ENCODE measurements around the gene ARL8A. TPM values are rescaled to one million over a fixed set of nuclear protein-coding genes. Genes with fewer than 3 reads are reported as not detected.
"Not testable (repeated sequence)": the region's sequence is repeated elsewhere in the genome, so short reads cannot be mapped to it uniquely, and the experiment has no call there.

The ARL8A gene
- total RNA-seq, 2 donors from 2014 or later = 36.3 to 41.0 TPM

DNA sequence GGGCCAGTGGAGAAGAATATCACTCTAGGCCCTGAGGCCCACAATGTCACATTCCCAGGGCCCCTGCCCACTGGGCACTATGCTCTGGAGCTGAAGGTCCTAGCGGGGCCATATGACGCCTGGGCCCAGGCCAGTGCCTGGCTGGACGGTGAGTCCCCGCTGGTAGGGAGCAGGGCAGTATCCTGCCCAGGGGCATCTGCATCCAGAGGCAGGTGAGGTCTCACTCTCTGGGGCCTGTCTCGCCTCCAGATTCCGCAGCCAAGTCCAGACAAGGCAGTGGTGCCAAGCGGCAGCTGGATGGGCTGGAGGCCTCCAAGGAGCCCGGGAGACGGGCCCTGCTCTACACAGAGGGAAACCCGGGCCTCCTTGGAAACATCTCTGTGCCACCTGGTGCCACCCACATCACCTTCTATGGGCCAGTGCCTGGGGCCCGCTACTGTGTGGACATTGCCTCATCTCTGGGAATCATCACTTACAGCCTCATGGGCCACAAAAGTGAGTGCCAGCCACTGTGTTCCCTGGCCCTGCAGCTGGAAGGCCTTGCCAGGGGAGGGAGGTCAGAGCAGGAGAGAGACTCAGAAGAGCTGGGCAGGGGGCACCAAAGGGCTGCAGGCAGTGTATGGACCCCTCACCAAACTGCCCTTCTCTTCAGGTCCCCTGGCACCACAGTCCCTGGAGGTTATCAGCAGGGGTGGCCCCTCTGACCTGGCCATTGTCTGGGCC lies 26.9 kb upstream of the ARL8A start:
- ATAC-seq (ENCODE audit: insufficient number of reproducible peaks, low FRiP score, low read depth) (no peak), DNase-seq (ENCODE audit: low spot score) (no peak)
- no peaks in the 10 kb centered on the region for H3K4me1 ChIP-seq (ENCODE audit: control insufficient read depth in 1 of 2, low read depth in 2 of 2)
- H3K27me3 ChIP-seq (replicated peaks; ENCODE audit: insufficient read depth) = no peaks in the 10 kb centered on the region
- H3K9me3 ChIP-seq = no peaks in the 10 kb centered on the region
- no peak overlapping the region for H3K4me3 ChIP-seq
- no peak overlapping the region for H3K27ac ChIP-seq
- H3K36me3 ChIP-seq = no peaks in the 10 kb centered on the region
- TF ChIP-seq, protein P1, sequence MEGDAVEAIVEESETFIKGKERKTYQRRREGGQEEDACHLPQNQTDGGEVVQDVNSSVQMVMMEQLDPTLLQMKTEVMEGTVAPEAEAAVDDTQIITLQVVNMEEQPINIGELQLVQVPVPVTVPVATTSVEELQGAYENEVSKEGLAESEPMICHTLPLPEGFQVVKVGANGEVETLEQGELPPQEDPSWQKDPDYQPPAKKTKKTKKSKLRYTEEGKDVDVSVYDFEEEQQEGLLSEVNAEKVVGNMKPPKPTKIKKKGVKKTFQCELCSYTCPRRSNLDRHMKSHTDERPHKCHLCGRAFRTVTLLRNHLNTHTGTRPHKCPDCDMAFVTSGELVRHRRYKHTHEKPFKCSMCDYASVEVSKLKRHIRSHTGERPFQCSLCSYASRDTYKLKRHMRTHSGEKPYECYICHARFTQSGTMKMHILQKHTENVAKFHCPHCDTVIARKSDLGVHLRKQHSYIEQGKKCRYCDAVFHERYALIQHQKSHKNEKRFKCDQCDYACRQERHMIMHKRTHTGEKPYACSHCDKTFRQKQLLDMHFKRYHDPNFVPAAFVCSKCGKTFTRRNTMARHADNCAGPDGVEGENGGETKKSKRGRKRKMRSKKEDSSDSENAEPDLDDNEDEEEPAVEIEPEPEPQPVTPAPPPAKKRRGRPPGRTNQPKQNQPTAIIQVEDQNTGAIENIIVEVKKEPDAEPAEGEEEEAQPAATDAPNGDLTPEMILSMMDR (IDR thresholded peaks at IDR 0.05) = no peak

- H3K9me3 ChIP-seq = no peaks in the 10 kb centered on the region
- no peak for ATAC-seq (ENCODE audit: insufficient number of reproducible peaks, low FRiP score, low read depth)
- no peak for DNase-seq (ENCODE audit: low spot score)
- no peak overlapping the region for H3K27ac ChIP-seq
- no peaks in the 10 kb centered on the region for H3K36me3 ChIP-seq
- H3K4me1 ChIP-seq (ENCODE audit: control insufficient read depth in 1 of 2, low read depth in 2 of 2) = no peaks in the 10 kb centered on the region
- TF ChIP-seq, protein P1 (IDR thresholded peaks at IDR 0.05) = no peak
- no peaks in the 10 kb centered on the region for H3K27me3 ChIP-seq (replicated peaks; ENCODE audit: insufficient read depth)
- H3K4me3 ChIP-seq = no peak overlapping the region
Observed at GRCh38 chr1:202170726-202171125, 26.2 kb upstream of the ARL8A start.

DNA sequence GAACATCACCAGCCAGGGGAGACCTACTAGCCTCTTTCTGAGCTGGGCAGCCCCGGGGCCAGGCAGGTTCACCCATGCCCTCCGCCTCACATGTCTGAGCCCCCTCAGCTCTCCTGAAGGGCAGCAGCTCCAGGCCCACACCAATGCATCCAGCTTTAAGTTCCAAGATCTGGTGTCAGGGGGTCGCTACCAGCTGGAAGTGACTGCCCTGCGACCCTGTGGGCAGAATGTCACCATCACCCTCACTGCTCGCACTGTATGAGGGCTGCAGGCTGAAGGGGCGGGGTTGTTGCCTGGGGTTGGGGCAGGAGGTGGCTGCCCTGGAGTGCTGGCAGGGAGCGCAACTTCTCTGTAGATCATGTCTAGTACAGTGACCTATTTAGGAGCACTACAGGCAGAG lies 24.3 kb upstream of the ARL8A start:
- H3K36me3 ChIP-seq = no peaks in the 10 kb centered on the region
- no peak for ATAC-seq (ENCODE audit: insufficient number of reproducible peaks, low FRiP score, low read depth)
- H3K27me3 ChIP-seq (replicated peaks; ENCODE audit: insufficient read depth) = no peaks in the 10 kb centered on the region
- no peaks in the 10 kb centered on the region for H3K9me3 ChIP-seq
- TF ChIP-seq, protein P1 (IDR thresholded peaks at IDR 0.05) = no peak
- no peak overlapping the region for H3K4me3 ChIP-seq
- H3K27ac ChIP-seq = no peak overlapping the region
- H3K4me1 ChIP-seq (ENCODE audit: control insufficient read depth in 1 of 2, low read depth in 2 of 2) = no peaks in the 10 kb centered on the region
- no peak for DNase-seq (ENCODE audit: low spot score)

- H3K27ac ChIP-seq = no peak overlapping the region
- H3K4me3 ChIP-seq = no peak overlapping the region
- H3K27me3 ChIP-seq (replicated peaks; ENCODE audit: insufficient read depth) = no peaks in the 10 kb centered on the region
- H3K36me3 ChIP-seq = no peaks in the 10 kb centered on the region
- H3K9me3 ChIP-seq = no peaks in the 10 kb centered on the region
- DNase-seq (ENCODE audit: low spot score) (no peak), ATAC-seq (ENCODE audit: insufficient number of reproducible peaks, low FRiP score, low read depth) (no peak)
- TF ChIP-seq, protein P1 (IDR thresholded peaks at IDR 0.05) = no peak
- no peaks in the 10 kb centered on the region for H3K4me1 ChIP-seq (ENCODE audit: control insufficient read depth in 1 of 2, low read depth in 2 of 2)
Observed at GRCh38 chr1:202167708-202168415, 23.3 kb upstream of the ARL8A start.

DNA sequence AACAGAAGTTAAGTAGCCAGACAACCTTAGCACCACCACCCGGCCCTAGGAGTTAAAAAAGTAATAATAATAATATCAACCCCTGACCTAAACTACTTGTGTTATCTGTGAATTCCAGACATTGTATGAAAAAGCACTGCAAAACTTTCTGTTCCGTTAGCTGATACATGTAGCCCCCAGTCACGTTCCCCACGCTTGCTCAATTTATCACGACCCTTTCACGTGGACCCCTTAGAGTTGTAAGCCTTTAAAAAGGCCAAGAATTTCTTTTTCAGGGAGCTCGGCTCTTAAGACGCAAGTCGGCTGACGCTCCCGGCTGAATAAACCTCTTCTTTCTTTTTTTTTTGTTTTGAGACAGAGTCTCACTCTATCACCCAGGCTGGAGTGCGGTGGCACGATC lies 22.5 kb upstream of the ARL8A start:
- not testable (repeated sequence) for ATAC-seq (ENCODE audit: insufficient number of reproducible peaks, low FRiP score, low read depth); DNase-seq (ENCODE audit: low spot score); H3K36me3 ChIP-seq; H3K4me3 ChIP-seq; H3K9me3 ChIP-seq; H3K27me3 ChIP-seq (replicated peaks; ENCODE audit: insufficient read depth); H3K27ac ChIP-seq; H3K4me1 ChIP-seq (ENCODE audit: control insufficient read depth in 1 of 2, low read depth in 2 of 2)
